GM21576 (cell line): Measurements from ENCODE around the gene CSNK2A1.
A peak's percentile ranks its signal among the peaks of the same experiment; 100 is the strongest.
"Not testable (repeated sequence)": the region's sequence is repeated elsewhere in the genome, so short reads cannot be mapped to it uniquely, and the experiment has no call there.

Experiments used
- ATAC-seq: cut with Tn5 transposase; IDR thresholded peaks from one replicate; pipeline ENCODE4 v1.9.1; 2021; ENCODE audit warnings: mild to moderate bottlenecking, moderate library complexity; ENCODE audit not compliant: unreplicated experiment

The CSNK2A1 gene

DNA sequence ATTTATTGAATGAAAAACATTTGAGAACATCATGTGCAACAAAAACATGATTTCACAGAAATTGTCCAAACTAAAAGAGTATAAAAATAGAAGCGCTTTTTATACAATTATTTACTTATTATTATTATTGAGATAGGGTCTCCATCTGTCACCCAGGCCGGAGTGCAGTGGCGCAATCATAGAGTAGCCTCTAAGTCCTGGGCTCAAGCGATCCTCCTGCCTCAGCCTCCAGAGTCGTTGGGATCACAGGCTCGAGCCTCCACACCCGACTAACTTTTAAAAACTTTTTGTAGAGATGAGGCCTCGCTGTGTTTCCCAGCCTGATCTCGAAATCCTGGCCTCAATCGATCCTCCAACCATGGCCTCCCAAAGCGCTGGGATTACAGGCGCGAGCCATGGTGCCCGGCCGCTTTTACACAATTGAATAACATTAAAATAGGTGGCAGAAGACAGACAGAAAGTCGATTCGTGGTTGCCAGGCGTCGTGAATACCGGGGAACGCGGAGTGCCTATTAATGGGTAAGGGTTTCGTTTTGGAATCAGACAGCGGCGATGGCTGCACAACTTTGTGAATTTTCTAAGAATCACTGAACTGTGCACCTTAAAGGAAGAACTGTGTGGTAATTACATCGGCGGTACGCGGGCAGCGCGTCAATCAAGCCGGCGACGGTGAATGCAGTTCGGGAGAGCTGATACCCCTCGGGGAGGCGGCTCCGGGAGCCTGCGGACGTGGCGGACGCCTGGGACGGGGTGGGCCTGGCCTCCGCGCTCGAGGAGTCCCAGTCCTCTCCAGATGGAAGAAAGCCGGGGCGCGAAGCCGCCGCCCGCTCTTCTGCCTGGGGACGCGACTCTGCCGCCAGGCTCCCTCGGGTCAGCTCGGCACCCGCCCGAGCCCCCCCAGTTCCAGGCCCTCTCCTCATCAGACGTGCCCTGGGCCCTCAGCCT is 82.1 kb downstream of the CSNK2A1 start:
- peak; percentile 24 for ATAC-seq

DNA sequence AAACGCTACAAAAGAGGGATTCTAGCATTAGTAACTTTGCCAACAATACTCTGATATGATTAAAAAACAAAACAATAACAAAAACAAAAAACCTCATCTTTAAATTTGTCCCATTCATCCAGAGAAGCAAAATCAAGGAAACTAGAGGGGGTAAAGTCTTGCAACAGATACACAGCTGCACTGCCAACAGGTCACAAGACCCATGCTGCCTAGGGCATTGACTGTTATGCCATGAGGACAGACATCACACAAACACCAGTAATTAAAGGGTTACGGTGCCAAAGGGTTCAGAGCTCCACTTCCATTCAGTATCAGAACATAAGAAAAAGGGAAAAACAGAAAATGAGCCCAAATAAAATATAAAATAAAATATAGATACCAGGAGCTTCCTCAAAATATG is 82.9 kb downstream of the CSNK2A1 start:
- no peak for ATAC-seq

GRCh38 chr20:460180-460579 is 83.4 kb downstream of the CSNK2A1 start:
- ATAC-seq, result no peak

GRCh38 chr20:458776-459175 is 84.8 kb downstream of the CSNK2A1 start:
- ATAC-seq, result no peak

GRCh38 chr20:454951-455350 is 88.6 kb downstream of the CSNK2A1 start:
- no peak for ATAC-seq

DNA sequence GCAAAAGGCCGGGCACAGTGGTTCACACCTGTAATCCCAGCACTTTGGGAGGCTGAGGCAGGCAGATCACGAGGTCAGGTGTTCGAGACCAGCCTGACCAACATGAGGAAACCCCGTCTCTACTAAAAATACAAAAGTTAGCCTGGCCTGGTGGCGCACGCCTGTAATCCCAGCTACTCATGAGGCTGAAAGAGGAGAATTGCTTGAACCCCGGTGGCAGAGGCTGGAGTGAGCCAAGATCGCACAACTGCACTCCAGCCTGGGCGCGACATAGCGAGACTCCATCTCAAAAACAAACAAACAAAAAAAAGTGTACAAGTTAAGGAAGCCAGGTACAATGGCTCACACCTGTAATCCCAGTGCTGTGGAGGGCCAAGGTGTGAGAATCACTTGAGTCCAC is 91.6 kb downstream of the CSNK2A1 start:
- ATAC-seq, result not testable (repeated sequence)

GRCh38 chr20:445514-446336 is 97.9 kb downstream of the CSNK2A1 start:
- no peak for ATAC-seq

- no peak for ATAC-seq
Observed at GRCh38 chr20:444862-445426, 98.6 kb downstream of the CSNK2A1 start.

- no peak for ATAC-seq
Observed at GRCh38 chr20:444117-444516, 99.5 kb downstream of the CSNK2A1 start.

DNA sequence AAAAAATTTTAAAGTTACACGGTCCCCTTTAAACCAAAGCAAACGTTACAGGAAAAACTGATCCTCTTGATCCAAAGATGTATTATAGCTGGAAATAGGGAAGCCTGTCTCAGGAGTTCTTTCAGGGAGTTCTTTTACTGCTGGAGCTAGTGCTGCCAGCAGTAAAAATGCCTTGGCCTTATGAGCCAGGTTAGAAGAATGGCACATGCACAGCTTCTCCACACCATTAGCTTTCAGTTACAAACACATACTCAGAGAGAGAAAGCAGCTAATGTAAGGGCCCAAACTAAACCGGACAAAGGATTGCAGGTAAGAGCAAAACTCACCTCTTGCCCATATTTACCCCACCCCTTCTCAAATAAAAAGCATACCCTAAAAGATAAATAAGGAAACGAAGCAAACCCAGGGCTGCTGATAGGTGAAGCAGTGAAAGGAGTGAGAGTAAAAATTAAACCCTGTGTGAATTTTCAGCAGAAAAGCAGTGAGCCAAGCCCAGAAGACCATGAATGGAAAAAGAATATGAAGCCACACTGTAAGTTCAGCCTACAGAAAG is 100.3 kb downstream of the CSNK2A1 start:
- no peak for ATAC-seq

DNA sequence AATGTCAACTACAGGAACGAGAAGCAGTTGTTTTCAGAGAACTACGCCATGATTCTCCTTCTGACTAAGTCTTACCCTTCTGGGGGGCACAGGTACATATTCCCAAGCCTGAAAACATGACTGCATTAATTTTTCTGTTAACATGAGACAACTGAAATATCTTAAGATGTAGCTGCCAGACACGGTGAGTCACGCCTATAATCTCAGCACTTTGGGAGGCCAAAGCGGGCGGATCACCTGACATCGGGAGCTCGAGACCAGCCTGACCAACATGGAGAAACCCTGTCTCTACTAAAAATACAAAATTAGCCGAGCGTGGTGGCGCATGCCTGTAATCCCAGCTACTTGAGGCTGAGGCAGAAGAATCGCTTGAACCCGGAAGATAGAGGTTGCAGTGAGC is 103.0 kb downstream of the CSNK2A1 start:
- no peak for ATAC-seq

DNA sequence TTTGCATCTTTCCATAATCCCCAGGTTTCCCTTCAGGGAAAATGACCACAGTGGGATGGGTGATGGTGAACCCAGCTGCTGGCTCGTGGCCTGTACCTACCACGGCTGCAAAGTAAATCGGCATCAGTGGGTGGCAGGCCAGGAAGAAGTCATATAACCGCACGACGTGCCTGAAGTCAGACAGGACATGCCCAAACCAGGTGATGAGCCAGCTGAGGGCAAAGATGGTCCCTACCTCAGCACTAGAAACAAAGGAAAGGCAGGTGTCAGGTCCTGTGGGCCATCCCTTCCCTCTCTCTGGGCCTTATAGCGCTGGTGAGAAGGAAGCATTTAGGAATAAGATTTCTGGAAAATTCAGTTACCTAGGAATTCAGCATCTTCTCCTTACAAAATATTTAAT is 103.4 kb downstream of the CSNK2A1 start:
- ATAC-seq, result no peak

DNA sequence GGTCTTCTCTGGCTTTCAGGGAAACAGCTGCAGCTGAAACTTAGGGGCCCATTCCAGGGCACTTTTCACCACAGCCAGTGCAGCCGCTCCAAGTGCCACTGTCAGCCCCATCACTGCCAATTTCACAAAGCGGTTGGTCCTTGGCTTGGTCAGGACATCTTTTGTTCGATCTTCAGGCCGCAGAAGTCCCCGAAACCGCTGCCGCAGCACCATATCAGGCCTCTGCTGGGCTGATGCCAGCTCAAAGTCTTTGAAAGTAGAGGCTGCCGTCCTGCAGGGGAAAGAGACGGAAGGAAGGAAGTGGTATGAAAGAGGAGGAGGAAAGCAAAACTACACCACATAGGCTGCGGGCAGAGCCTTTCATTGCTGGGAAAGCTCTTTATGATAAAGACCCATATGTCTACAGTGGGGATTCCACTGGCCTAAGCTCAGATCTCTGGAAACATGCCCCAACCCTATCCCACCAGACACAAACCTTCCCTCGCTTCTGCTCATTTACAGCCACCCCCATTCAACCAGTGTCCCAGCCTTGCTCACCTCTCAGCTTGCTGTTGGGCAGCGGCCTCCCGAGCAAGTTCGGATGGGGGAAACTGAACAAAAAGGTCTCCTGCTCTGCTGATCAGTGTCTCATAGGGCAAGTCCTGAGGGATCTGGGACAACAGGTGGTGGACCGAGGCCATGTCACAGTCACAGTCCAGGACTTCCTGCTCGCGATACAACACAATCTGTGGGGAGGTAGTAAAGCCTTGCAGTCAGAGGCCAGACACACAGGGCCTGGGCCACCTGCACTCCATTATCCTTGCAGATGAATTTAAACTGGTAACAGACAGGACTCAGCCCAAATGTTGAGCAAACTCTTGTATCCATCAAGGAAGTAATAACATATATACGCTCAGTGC is 104.8 kb downstream of the CSNK2A1 start:
- ATAC-seq, result no peak

- no peak for ATAC-seq
Observed at GRCh38 chr20:437787-438486, 105.7 kb downstream of the CSNK2A1 start.

DNA sequence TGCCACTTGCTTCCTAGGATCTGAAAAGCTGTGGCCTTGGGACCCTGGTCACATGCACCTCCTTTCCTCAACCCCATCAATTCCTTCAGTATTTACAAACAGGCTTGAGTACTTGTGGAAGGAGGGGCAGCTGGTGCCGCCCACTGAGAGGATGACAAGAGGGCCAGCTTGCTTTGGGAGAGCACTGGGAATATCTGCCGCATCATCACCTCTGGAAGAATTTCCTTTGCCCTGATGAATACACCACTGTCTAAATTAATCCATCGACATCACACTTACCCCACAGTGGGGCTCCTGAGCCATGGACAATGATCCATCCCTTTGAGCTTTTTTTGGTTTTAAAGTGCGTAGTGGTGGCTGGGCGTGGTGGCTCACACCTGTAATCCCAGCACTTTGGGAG is 107.1 kb downstream of the CSNK2A1 start:
- no peak for ATAC-seq

DNA sequence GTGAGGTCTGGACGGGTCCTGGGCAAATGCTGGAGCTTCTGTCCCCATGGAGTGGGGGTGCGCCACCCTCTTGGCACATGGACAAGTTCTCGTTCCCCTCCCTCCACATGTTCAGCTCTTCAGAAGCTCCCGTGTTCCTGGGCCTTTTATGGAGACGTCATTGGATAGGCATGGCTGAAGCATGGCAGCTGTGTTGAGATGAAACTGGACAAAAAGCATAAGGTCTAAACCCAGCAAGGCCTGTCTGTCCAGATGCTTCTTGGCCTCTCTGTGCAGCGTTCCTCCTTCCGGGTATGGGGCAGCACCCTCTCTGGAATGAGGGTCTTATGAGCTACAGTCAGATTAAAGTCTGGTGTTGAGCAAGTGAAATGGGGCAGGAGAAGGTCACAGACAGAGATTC is 108.0 kb downstream of the CSNK2A1 start:
- ATAC-seq, result no peak

DNA sequence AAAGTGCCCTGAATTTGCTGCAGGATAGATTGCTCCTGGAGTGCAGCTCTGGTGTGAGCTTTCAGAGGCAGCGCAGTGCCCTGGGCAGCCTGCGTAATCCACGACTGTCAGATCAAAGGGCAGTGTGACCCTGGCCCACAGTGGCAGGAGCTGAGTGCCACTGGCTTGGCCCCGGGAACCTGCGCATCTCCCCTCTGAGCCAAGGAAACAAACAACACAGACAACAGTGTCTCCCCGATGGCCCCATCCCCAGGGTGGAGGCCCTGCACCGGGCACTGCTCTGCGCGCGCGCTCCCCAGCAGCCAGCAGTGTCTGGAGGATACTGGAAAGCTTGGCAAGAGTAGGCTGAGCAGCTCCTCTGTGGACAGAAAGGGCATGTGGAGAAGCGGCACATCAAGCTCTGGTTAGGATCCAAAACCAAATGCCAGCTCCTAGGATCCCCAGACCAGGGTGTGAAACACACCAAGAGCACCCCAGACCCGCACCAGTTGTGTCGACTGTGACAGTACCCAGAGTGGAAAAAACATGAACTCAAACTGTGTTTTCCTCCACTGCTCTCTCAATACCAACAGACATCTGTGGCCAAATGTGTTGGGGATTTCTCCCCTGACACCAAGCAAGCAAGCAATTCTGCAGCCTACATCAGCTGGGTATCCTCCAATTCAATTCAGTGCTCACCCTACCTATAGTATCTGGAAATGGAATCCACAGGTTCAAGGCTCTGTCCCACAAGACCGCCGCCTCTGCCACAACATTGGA is 108.8 kb downstream of the CSNK2A1 start:
- no peak for ATAC-seq

- no peak for ATAC-seq
Observed at GRCh38 chr20:434221-434620, 109.4 kb downstream of the CSNK2A1 start.
